CD1c-positive myeloid dendritic cell (primary cell): ENCODE data around the gene SYNC.
A peak's percentile ranks its signal among the peaks of the same experiment; 100 is the strongest.
"Not testable (repeated sequence)": the region's sequence is repeated elsewhere in the genome, so short reads cannot be mapped to it uniquely, and the experiment has no call there.

Experiments used
- DNase-seq: peaks from one replicate; pipeline ENCODE4 v3.0.0-alpha.2; 2016; ENCODE audit errors: extremely low spot score

SYNC gene

GRCh38 chr1:32642292-32642827 is 60.2 kb downstream of the SYNC start:
- not testable (repeated sequence) for DNase-seq

GRCh38 chr1:32639489-32640075 is 63.0 kb downstream of the SYNC start:
- DNase-seq: no peak

GRCh38 chr1:32636914-32637645 is 65.5 kb downstream of the SYNC start:
- DNase-seq: peak; percentile 69

GRCh38 chr1:32635508-32636277 is 66.9 kb downstream of the SYNC start:
- no peak for DNase-seq

GRCh38 chr1:32632829-32633228 is 69.7 kb downstream of the SYNC start:
- DNase-seq: no peak

- not testable (repeated sequence) for DNase-seq
Observed at GRCh38 chr1:32630173-32630572, 72.4 kb downstream of the SYNC start.
